Measurements from ENCODE around the gene VWC2L. TPM values are rescaled to one million over a fixed set of nuclear protein-coding genes. Genes with fewer than 3 reads are reported as not detected.

The VWC2L gene
- total RNA-seq, 1 donor from 2014 or later, result not detected

GRCh38 chr2:214593727-214594126, 182.9 kb downstream of the VWC2L start:
- no peaks in the 10 kb centered on the region for H3K27me3 ChIP-seq (ENCODE audit: control insufficient read depth, insufficient read depth, low read length)
- FAIRE-seq (no peak), DNase-seq (ENCODE audit: low read depth) (no peak)
- H3K4me3 ChIP-seq (ENCODE audit: low read depth, low read length), result no peak overlapping the region
- TF ChIP-seq CTCF (IDR thresholded peaks at IDR 0.05; ENCODE audit: insufficient read depth, low read length, severe bottlenecking), result no peak
- no peaks in the 10 kb centered on the region for H3K36me3 ChIP-seq (ENCODE audit: control insufficient read depth, insufficient read depth, low read length)

DNA sequence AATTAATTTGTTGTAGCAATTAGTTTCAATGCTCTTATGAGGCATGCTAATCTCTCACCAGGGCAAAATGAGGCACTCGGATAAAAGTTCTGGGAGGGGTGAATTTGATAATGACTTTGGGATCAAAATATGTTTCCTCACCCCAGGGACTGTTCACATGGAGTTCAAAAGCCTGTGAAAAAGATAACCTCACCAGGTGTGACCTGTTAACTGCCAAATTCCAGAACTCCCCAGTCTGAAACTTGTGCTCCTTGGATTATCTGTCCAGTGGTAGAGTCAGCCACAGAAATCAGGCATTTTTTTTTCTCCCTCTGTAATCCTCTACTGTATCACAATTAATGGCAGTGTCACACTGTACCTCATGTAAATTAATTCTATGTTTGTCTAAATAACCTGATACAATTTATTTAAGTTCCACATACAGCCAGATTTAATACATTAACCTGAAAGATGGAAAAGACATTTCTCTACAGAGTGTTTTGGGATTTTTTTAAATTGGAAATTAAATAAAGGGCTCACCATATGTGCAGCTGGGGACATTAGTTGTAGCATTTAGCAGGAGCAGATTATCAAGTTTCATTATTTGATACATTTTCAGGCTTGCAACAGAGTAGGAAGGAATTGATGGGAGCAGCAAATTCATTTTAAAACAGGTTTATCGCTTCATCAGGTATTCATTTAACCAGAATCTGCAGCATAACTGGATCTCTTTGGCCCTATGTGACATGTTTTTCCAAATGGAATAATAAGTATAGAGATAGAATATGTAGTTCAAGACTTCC, 191.2 kb downstream of the VWC2L start:
- Histone ChIP-seq H3K36me3 (ENCODE audit: control insufficient read depth, insufficient read depth, low read length) (no peaks in the 10 kb centered on the region), H3K27me3 (ENCODE audit: control insufficient read depth, insufficient read depth, low read length) (no peaks in the 10 kb centered on the region), H3K4me3 (ENCODE audit: low read depth, low read length) (no peak overlapping the region)
- no peak for DNase-seq (ENCODE audit: low read depth)
- no peak for TF ChIP-seq CTCF (IDR thresholded peaks at IDR 0.05; ENCODE audit: insufficient read depth, low read length, severe bottlenecking)
- no peak for FAIRE-seq

GRCh38 chr2:214604861-214605260, 194.0 kb downstream of the VWC2L start:
- TF ChIP-seq CTCF (IDR thresholded peaks at IDR 0.05; ENCODE audit: insufficient read depth, low read length, severe bottlenecking), result no peak
- Histone ChIP-seq H3K36me3 (ENCODE audit: control insufficient read depth, insufficient read depth, low read length) (no peaks in the 10 kb centered on the region), H3K4me3 (ENCODE audit: low read depth, low read length) (no peak overlapping the region), H3K27me3 (ENCODE audit: control insufficient read depth, insufficient read depth, low read length) (no peaks in the 10 kb centered on the region)
- DNase-seq (ENCODE audit: low read depth) (no peak), FAIRE-seq (no peak)

- no peak for FAIRE-seq
- no peak for TF ChIP-seq CTCF (IDR thresholded peaks at IDR 0.05; ENCODE audit: insufficient read depth, low read length, severe bottlenecking)
- Histone ChIP-seq H3K36me3 (ENCODE audit: control insufficient read depth, insufficient read depth, low read length) (no peaks in the 10 kb centered on the region), H3K4me3 (ENCODE audit: low read depth, low read length) (no peak overlapping the region), H3K27me3 (ENCODE audit: control insufficient read depth, insufficient read depth, low read length) (no peaks in the 10 kb centered on the region)
- DNase-seq (ENCODE audit: low read depth), result no peak
Observed at GRCh38 chr2:214607051-214607450, 196.2 kb downstream of the VWC2L start.

- no peaks in the 10 kb centered on the region for H3K27me3 ChIP-seq (ENCODE audit: control insufficient read depth, insufficient read depth, low read length)
- FAIRE-seq (no peak), DNase-seq (ENCODE audit: low read depth) (no peak)
- TF ChIP-seq CTCF (IDR thresholded peaks at IDR 0.05; ENCODE audit: insufficient read depth, low read length, severe bottlenecking), result no peak
- H3K4me3 ChIP-seq (ENCODE audit: low read depth, low read length), result no peak overlapping the region
- no peaks in the 10 kb centered on the region for H3K36me3 ChIP-seq (ENCODE audit: control insufficient read depth, insufficient read depth, low read length)
Observed at GRCh38 chr2:214611015-214611414, 200.2 kb downstream of the VWC2L start.
